Glomerular visceral epithelial cell (primary cell): ENCODE data around the gene SLC13A5.
"Not testable (repeated sequence)": the region's sequence is repeated elsewhere in the genome, so short reads cannot be mapped to it uniquely, and the experiment has no call there.

Experiments
- DNase-seq: peaks from one replicate; pipeline ENCODE4 v3.0.0-alpha.2; 2016; ENCODE audit errors: extremely low spot score

Gene SLC13A5

GRCh38 chr17:6661464-6661848 lies 51.7 kb downstream of the SLC13A5 start:
- no peak for DNase-seq

- no peak for DNase-seq
These were observed 52.2 kb downstream of the SLC13A5 start for GRCh38 chr17:6660805-6661463.

DNA sequence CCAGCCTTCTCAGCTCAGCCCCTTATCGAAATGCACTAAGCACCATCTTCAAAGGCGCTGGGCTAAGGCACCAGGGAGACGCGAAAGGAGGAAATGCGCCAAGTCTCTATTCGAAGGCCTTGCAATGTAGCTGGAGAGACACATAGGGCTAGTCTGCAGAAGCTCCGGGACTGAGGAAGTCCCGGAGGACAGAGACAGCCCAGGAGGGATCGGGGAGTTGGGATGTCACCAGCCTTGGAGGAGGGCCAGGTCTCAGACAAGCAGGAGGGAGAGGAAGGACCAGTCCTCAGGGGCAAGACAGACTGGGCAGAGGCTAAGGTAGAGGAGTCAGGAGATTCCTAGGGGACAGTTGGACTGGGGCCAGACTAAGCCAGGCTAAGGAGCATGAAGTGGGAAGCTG lies 53.1 kb downstream of the SLC13A5 start:
- no peak for DNase-seq

- DNase-seq = not testable (repeated sequence)
These were observed 54.8 kb downstream of the SLC13A5 start for GRCh38 chr17:6658411-6658810.

GRCh38 chr17:6657633-6658287 lies 55.4 kb downstream of the SLC13A5 start:
- DNase-seq = no peak

GRCh38 chr17:6656797-6657632 lies 56.2 kb downstream of the SLC13A5 start:
- not testable (repeated sequence) for DNase-seq

- DNase-seq = not testable (repeated sequence)
These were observed 57.3 kb downstream of the SLC13A5 start for GRCh38 chr17:6655732-6656361.

DNA sequence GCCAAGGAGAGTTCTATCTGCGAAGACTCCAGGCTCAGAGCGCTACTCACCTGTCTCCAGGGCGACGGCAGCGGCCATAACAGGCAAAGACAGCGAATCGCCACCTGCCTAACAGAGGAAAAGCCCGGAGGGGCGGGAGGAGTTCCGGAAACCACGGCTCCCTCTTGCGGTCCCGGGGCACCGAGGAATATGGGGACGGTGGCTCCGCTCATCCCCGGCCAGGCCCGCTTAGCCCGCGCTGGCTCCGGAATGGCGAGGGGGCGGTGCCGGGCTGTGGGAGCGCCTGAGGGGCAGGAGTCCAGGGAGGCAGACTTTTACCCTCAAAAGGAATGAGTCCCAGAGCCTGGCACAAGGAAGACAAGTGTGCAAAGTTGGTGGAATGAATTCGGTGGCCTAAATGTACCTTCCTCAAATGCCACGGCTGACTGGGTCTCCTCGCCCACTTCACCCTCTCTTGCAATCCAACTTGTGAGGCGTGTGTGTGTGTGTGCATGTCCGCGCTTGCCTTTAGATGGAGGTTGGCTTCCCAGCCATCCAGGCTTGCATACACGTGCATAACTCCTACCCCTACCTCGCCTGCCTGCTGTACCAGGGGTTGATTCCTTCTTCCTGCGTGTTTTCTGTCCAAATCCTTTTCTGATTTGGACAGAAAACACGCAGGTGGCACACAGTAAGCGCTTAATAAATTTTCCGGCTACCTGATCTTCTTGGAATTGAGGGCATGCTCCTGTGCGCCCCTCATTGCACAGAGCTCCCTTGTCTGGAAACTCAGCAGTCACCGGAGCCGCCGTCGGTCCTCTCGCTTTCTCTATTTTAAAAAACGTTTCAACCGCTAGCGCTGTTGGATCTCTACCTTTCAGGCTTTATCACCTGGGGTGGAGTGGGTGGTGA lies 58.1 kb downstream of the SLC13A5 start:
- DNase-seq = peak; percentile 27

- peak; percentile 20 for DNase-seq
These were observed 61.2 kb downstream of the SLC13A5 start for GRCh38 chr17:6651919-6652452.

GRCh38 chr17:6651354-6651918 lies 61.7 kb downstream of the SLC13A5 start, which contains the start of the genes C17orf100 and MED31:
TSS of gene C17orf100 (plus strand) at chr17:6651762. CDS start at chr17:6651914, 152 bp downstream.
TSS of gene MED31 (minus strand) at chr17:6651605. CDS start at chr17:6651528, 77 bp downstream.
- DNase-seq = peak; percentile 96

GRCh38 chr17:6648181-6648580 lies 65.0 kb downstream of the SLC13A5 start:
- DNase-seq = peak; percentile 23

- DNase-seq = peak; percentile 26
These were observed 69.6 kb downstream of the SLC13A5 start for GRCh38 chr17:6643451-6644125.

GRCh38 chr17:6642592-6642991 lies 70.6 kb downstream of the SLC13A5 start:
- DNase-seq = no peak

- DNase-seq = no peak
These were observed 71.8 kb downstream of the SLC13A5 start for GRCh38 chr17:6641247-6641863.

DNA sequence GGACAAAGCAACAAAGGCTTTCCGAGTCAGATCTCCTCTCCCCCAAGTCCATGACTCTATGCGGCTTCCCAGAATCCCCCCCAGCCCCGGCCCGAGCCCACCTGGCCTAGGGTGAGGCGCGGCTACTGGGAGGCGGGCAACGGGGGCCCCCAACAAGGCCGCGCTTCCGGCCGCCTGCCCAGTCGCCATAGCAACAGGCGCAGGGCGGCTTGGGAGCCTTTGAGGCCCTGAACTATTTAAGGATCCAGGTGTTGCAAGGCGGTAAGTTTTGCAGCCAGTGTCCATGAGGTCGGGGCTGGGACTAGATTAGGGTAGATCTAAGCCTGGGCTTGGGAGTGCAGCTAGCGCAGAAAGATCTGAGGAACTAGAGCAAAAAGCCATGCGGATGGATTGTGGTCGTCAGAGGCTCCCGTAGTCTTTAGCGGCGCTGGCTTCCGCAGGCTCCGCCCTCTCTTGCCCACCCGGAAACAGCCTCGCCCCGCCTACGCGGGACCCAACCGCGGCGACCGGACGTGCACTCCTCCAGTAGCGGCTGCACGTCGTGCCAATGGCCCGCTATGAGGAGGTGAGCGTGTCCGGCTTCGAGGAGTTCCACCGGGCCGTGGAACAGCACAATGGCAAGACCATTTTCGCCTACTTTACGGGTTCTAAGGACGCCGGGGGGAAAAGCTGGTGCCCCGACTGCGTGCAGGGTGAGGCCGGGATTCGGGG lies 72.5 kb downstream of the SLC13A5 start, which contains the start of the genes KIAA0753 and TXNDC17:
TSS of gene KIAA0753 (minus strand) at position 176 of the 711 bp plus-strand sequence. CDS start 5,608 bp downstream, outside the sequence.
TSS of gene TXNDC17 (plus strand) at position 525 of the 711 bp plus-strand sequence. CDS start at position 548, 23 bp downstream.
- DNase-seq = peak; percentile 92

DNA sequence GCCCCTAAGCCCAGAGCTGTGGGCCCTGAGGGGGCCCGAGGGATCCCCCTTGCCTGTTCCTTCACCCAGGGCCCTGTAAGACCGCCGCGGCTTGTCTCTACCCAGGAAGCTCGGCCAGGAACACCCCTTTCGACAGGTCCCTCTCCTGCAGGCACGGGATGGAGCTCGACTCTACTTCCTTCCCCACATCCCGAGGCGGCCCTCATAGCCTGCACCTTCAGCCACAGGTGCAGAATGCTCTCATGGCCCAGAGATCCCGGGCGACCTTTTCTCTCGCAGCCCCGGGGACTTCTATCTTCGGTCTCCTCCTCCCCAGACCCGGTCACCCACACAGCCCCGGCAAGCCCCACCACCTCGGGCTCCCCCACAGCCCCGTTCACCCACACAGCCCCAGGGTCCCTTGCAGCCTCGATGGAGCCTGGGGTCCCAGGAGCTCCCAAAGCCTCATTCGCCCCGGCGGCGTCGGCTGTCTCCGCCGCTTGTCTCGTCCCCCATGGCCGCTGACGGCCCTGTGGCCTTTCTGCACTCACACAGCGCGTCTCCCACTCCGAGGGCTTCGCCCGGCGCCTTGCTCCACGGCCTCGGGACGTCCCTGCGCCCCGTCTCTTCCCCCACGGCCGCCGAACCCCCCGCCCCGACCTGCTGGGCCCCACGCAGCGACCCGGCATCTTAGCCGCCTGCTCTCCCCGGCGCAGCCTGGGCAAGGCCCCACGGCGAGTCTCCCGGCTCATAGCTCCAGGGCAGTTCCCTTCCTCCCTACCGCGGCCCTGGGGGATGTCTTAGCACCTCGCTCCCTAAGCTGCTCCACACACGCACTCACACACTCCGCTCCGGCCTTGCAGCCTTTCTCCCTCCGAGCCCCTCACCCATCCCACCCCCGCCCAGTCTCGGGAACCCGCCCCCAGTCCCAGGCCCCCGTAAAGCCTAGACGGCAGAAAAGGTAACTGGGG lies 73.3 kb downstream of the SLC13A5 start:
- DNase-seq = peak; percentile 43

DNA sequence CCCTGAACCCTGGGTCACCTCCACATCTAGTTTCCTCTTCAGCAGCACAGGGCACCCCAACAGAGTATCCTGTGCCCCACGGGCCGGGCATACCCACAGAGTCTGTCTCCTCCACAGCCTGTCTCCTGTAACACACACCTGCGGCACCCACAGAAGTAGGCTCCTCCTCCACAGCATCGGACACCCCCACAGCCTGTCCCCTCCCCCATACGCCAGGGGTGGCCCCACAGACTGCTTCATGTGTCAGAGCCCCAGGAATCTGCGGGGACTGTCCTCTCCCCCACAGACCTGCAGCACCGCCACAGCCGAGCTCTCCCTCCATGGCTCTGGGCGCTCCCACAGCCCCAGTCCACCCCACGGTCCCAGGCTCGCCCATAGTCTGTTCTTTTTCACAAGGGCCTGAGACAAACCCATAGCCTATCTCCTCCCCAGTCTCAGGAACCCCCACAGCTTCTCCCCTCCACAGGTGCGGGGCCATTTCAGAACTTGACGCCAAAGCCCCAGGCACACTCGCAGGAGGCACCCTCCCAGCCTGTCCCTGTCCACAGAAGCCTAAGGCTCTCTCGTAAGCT lies 74.1 kb downstream of the SLC13A5 start:
- DNase-seq = peak; percentile 17
